Thyroid gland (tissue), 4 donors: ENCODE results near the gene SLCO3A1.

ENCODE experiments used
- CTCF ChIP-seq, 6 experiments: fragments of 200-600 bp in 3 of 6; fragments of 450-650 bp in 3 of 6; sonication (generic) in 3 of 6; IDR thresholded peaks; one replicate each; pipeline ENCODE4 v1.5.1; 2016 to 2019; ENCODE audit warnings: antibody characterized with exemption in 6 of 6, mild to moderate bottlenecking in 2 of 6, inconsistent platforms in 1 of 6, moderate library complexity in 1 of 6
- POLR2A ChIP-seq, 2 donors: fragments of 450-650 bp; IDR thresholded peaks; one replicate each; pipeline ENCODE4 v1.6.1; 2017; ENCODE audit warnings: antibody characterized with exemption in 2 of 2, mild to moderate bottlenecking in 2 of 2, moderate library complexity in 1 of 2

DNA sequence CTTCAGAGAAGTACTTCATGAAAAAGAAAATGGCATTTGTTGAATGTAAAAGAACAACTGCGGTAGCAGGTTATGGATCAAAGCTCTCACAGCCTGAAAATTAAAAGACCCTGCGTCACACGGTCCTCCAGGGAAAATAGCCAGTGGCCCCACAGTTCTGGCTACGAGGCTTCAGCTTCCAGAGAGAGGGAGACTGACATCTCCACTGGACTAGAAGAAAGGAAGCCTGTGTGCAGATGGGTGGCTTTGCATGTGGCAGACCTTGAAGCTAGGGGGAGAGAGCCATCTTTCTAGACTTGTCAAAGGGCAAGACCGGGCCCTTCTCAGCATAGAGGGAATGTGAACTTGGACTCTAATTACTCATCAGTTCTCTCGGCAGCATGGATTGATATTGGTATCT is 159.4 kb downstream of the SLCO3A1 start:
- TF ChIP-seq CTCF (IDR thresholded peaks at IDR 0.05) = no peak
- no peak for TF ChIP-seq POLR2A (IDR thresholded peaks at IDR 0.05)
